ENCODE measurements around the gene LCT.

The LCT gene

DNA sequence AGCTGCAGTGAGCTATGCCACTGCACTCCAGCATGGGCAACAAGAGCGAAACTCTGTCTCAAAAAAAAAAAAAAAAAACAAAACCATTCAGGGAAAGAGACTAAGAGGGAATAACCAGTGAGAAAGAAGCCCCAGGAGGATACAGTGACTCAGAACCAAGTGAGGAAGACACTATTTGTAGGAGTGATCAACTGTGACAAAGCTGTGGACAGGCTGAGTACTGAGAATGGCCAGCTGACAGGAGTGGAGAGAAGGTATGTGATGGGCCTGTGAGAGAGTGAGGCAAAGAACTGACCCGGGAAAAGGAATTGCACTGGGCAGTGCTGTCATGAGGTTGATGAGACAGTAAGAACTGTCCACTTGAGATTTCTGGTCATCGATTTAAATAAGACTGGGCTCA lies 6.7 kb upstream of the LCT start (continued):
- no peak for TF ChIP-seq ZNF274 (IDR thresholded peaks at IDR 0.05; ENCODE audit: low read length)
- TF ChIP-seq ZNF274 (tag by site-specific recombination; IDR thresholded peaks at IDR 0.05; ENCODE audit: borderline replicate concordance): no peak

DNA sequence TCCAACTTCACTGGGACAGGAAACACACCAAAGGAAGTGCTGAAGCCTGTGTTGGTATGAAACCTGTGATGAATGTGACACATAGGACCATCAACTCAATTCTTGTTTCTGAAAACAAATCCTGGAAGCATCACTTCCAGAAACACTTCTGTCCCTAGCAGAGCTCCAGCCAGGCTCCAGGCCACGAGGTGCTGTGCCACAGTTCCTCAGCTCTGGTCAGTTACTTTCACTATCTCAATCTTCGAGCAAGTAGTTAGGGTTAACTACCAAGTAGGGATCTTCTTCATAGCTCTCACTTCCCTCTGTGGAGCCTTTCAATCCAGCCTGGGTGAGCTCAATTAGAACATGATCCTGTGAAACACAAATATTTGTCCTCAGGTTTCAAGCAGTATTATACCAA lies 3.6 kb upstream of the LCT start:
- H3K9me3 ChIP-seq (ENCODE audit: control insufficient read depth, insufficient read depth, low read depth, low read length): no peaks in the 10 kb centered on the region
- peaks cover 27 to 62% of the 10 kb centered on the region in 2 experiments for H3K36me3 ChIP-seq (ENCODE audit: control insufficient read depth in 2 of 2, insufficient read depth in 1 of 2, low read length in 2 of 2)
- TF ChIP-seq HOXA7 (CRISPR knock-in tag; IDR thresholded peaks at IDR 0.05; ENCODE audit: borderline replicate concordance) (no peak), ZNF184 (tag by site-specific recombination; IDR thresholded peaks at IDR 0.05) (no peak), ZNF624 (tag by site-specific recombination; IDR thresholded peaks at IDR 0.05) (no peak), ZNF530 (tag by site-specific recombination; IDR thresholded peaks at IDR 0.05; ENCODE audit: low read depth) (no peak), ZNF112 (tag by site-specific recombination; IDR thresholded peaks at IDR 0.05) (no peak), ZNF394 (tag by site-specific recombination; IDR thresholded peaks at IDR 0.05; ENCODE audit: borderline replicate concordance) (no peak), ZNF654 (tag by site-specific recombination; IDR thresholded peaks at IDR 0.05; ENCODE audit: low read depth) (no peak), ZNF426 (tag by site-specific recombination; IDR thresholded peaks at IDR 0.05) (no peak)
- no peak overlapping the region for H3K27ac ChIP-seq (ENCODE audit: extremely low read depth, low read depth, low read length)
- ChIA-PET POLR2A (interaction anchor here (0.7 kb wide), 1 partner anchor 241 kb away, joined by 3 read pairs; no protein-coding TSS in a partner anchor), CTCF (interaction anchor here (1.4 kb wide), 1 partner anchor 851 kb away, joined by 3 read pairs; no protein-coding TSS in a partner anchor)
- no peak overlapping the region for H3K4me3 ChIP-seq (ENCODE audit: low read depth, low read length)
- no peaks in the 10 kb centered on the region for H3K4me1 ChIP-seq (ENCODE audit: control insufficient read depth, insufficient read depth, low read length)

DNA sequence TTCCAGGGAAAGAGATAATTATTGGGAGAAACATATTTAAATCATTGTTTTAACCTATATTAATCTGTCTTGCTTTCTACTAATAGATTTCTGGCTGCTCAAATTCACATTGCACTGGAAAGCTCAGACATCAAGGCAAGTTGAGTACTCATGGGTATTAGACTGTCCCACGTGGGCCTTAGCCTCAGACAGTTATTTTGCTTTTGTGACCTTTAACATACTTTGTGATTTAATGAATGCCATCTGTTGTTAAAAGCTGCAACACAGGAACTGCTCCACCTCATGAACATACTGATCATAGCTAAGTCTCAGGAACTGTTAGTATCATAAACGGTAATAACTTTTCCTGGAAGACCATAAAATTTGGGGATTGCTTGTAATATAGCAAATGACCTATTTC lies 2.7 kb upstream of the LCT start:
- H3K27ac ChIP-seq (ENCODE audit: extremely low read depth, low read depth, low read length): no peak overlapping the region
- CTCF ChIA-PET: interaction anchor here (0.6 to 1.4 kb wide), 2 partner anchors 43 to 850 kb away, joined by 3 read pairs; no protein-coding TSS in a partner anchor
- TF ChIP-seq, protein P1, sequence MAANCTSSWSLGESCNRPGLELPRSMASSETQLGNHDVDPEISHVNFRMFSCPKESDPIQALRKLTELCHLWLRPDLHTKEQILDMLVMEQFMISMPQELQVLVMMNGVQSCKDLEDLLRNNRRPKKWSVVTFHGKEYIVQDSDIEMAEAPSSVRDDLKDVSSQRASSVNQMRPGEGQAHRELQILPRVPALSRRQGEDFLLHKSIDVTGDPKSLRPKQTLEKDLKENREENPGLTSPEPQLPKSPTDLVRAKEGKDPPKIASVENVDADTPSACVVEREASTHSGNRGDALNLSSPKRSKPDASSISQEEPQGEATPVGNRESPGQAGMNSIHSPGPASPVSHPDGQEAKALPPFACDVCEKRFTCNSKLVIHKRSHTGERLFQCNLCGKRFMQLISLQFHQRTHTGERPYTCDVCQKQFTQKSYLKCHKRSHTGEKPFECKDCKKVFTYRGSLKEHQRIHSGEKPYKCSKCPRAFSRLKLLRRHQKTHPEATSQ (tag by site-specific recombination; IDR thresholded peaks at IDR 0.05): no peak
- no peak for TF ChIP-seq ZNF658 (tag by site-specific recombination; IDR thresholded peaks at IDR 0.05)
- TF ChIP-seq, protein P2, sequence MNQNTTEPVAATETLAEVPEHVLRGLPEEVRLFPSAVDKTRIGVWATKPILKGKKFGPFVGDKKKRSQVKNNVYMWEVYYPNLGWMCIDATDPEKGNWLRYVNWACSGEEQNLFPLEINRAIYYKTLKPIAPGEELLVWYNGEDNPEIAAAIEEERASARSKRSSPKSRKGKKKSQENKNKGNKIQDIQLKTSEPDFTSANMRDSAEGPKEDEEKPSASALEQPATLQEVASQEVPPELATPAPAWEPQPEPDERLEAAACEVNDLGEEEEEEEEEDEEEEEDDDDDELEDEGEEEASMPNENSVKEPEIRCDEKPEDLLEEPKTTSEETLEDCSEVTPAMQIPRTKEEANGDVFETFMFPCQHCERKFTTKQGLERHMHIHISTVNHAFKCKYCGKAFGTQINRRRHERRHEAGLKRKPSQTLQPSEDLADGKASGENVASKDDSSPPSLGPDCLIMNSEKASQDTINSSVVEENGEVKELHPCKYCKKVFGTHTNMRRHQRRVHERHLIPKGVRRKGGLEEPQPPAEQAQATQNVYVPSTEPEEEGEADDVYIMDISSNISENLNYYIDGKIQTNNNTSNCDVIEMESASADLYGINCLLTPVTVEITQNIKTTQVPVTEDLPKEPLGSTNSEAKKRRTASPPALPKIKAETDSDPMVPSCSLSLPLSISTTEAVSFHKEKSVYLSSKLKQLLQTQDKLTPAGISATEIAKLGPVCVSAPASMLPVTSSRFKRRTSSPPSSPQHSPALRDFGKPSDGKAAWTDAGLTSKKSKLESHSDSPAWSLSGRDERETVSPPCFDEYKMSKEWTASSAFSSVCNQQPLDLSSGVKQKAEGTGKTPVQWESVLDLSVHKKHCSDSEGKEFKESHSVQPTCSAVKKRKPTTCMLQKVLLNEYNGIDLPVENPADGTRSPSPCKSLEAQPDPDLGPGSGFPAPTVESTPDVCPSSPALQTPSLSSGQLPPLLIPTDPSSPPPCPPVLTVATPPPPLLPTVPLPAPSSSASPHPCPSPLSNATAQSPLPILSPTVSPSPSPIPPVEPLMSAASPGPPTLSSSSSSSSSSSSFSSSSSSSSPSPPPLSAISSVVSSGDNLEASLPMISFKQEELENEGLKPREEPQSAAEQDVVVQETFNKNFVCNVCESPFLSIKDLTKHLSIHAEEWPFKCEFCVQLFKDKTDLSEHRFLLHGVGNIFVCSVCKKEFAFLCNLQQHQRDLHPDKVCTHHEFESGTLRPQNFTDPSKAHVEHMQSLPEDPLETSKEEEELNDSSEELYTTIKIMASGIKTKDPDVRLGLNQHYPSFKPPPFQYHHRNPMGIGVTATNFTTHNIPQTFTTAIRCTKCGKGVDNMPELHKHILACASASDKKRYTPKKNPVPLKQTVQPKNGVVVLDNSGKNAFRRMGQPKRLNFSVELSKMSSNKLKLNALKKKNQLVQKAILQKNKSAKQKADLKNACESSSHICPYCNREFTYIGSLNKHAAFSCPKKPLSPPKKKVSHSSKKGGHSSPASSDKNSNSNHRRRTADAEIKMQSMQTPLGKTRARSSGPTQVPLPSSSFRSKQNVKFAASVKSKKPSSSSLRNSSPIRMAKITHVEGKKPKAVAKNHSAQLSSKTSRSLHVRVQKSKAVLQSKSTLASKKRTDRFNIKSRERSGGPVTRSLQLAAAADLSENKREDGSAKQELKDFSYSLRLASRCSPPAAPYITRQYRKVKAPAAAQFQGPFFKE (tag by site-specific recombination; IDR thresholded peaks at IDR 0.05; ENCODE audit: borderline replicate concordance): no peak
- no peak for TF ChIP-seq ZNF169 (tag by site-specific recombination; IDR thresholded peaks at IDR 0.05)
- no peak for TF ChIP-seq ZNF175 (tag by site-specific recombination; IDR thresholded peaks at IDR 0.05)
- no peak for TF ChIP-seq ZNF394 (tag by site-specific recombination; IDR thresholded peaks at IDR 0.05; ENCODE audit: borderline replicate concordance)
- no peak for TF ChIP-seq ZNF747 (tag by site-specific recombination; IDR thresholded peaks at IDR 0.05)
- TF ChIP-seq ZNF221 (tag by site-specific recombination; IDR thresholded peaks at IDR 0.05; ENCODE audit: borderline replicate concordance): no peak
- TF ChIP-seq ZNF114 (tag by site-specific recombination; IDR thresholded peaks at IDR 0.05): no peak
- no peak for TF ChIP-seq SETDB1 (IDR thresholded peaks at IDR 0.05; ENCODE audit: insufficient read length, low read length)
- no peak for TF ChIP-seq ZNF223 (tag by site-specific recombination; IDR thresholded peaks at IDR 0.05)
- TF ChIP-seq, protein P3, sequence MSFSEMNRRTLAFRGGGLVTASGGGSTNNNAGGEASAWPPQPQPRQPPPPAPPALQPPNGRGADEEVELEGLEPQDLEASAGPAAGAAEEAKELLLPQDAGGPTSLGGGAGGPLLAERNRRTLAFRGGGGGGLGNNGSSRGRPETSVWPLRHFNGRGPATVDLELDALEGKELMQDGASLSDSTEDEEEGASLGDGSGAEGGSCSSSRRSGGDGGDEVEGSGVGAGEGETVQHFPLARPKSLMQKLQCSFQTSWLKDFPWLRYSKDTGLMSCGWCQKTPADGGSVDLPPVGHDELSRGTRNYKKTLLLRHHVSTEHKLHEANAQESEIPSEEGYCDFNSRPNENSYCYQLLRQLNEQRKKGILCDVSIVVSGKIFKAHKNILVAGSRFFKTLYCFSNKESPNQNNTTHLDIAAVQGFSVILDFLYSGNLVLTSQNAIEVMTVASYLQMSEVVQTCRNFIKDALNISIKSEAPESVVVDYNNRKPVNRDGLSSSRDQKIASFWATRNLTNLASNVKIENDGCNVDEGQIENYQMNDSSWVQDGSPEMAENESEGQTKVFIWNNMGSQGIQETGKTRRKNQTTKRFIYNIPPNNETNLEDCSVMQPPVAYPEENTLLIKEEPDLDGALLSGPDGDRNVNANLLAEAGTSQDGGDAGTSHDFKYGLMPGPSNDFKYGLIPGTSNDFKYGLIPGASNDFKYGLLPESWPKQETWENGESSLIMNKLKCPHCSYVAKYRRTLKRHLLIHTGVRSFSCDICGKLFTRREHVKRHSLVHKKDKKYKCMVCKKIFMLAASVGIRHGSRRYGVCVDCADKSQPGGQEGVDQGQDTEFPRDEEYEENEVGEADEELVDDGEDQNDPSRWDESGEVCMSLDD (tag by site-specific recombination; IDR thresholded peaks at IDR 0.05): no peak
- TF ChIP-seq, protein P4, sequence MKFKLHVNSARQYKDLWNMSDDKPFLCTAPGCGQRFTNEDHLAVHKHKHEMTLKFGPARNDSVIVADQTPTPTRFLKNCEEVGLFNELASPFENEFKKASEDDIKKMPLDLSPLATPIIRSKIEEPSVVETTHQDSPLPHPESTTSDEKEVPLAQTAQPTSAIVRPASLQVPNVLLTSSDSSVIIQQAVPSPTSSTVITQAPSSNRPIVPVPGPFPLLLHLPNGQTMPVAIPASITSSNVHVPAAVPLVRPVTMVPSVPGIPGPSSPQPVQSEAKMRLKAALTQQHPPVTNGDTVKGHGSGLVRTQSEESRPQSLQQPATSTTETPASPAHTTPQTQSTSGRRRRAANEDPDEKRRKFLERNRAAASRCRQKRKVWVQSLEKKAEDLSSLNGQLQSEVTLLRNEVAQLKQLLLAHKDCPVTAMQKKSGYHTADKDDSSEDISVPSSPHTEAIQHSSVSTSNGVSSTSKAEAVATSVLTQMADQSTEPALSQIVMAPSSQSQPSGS (tag by site-specific recombination; IDR thresholded peaks at IDR 0.05; ENCODE audit: low read depth): no peak
- no peak for TF ChIP-seq ZNF426 (tag by site-specific recombination; IDR thresholded peaks at IDR 0.05)

More for the DNA sequence above, 2.7 kb upstream of the LCT start:
- Histone ChIP-seq H3K9me3 (ENCODE audit: control insufficient read depth, insufficient read depth, low read depth, low read length) (no peaks in the 10 kb centered on the region), H3K36me3 (ENCODE audit: control insufficient read depth in 2 of 2, insufficient read depth in 1 of 2, low read length in 2 of 2) (peaks cover 25 to 53% of the 10 kb centered on the region in 2 experiments), H3K4me1 (ENCODE audit: control insufficient read depth, insufficient read depth, low read length) (no peaks in the 10 kb centered on the region), H3K4me3 (ENCODE audit: low read depth, low read length) (no peak overlapping the region)
- POLR2A ChIA-PET: interaction anchor here (0.7 kb wide), 1 partner anchor 242 kb away, joined by 3 read pairs; no protein-coding TSS in a partner anchor
